ENCODE measurements around the gene KIF2C. TPM values are rescaled to one million over a fixed set of nuclear protein-coding genes. Genes with fewer than 3 reads are reported as not detected.

KIF2C gene
- total RNA-seq, 2 experiments from 2014 or later = 0.64 to 0.82 TPM

DNA sequence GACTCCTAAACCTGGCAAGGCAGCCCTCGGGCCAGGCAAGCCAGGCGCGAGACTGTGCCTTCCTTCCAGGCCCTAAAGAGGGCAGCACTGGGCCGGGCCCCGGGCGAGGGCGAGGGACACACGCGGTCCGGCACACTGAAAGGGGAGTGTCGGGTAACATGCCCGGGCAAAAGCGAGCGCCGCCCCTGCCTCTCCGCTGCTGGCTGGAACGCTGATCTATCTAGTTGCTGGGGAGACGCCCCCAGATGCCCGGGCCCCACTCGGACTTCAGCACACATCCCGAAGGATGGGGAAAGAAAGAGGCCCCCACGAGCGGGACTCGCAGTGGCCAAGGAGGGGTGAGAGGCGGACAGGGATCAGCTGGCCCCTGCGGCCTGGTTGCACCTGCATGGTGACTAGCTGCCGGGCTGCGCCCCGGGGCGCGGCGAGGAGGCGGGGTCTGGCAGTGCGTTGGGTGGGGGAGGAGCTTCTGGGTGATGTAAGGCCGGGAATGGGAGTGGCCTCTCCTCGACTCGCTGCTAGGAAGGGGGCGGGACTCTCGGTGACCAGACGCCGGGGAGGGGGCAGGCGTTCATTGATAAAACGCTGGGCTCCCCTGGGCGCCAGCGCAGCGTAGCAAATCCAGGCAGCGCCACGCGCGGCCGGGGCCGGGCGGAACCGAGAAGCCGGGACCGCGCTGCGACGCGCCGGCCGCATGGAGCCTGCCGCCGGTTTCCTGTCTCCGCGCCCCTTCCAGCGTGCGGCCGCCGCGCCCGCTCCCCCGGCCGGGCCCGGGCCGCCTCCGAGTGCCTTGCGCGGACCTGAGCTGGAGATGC, 60.3 kb downstream of the KIF2C start, which contains the start of gene PLK3:
Gene PLK3 (plus strand): TSS at position 608 of the 815 bp plus-strand sequence. CDS start 87 bp downstream, at position 695.
- Mint-ChIP-seq H3K9me3 (no peaks in the 10 kb centered on the region), H3K4me3 (peak within 1 kb of the TSS; percentile 99), H3K4me1 (ENCODE audit: low read depth) (peaks cover 39% of the 10 kb centered on the region), H3K27me3 (no peaks in the 10 kb centered on the region), H3K36me3 (ENCODE audit: low read depth) (peaks cover 51% of the 10 kb centered on the region), H3K27ac (peak within 1 kb of the TSS; percentile 86)
- peak within 1 kb of the TSS; percentile 88 to 98 for H3K27ac ChIP-seq (ENCODE audit: low read depth in 1 of 2, low read length in 2 of 2)
- DNase-seq (peak; percentile 97 to 100 (median 98)), ATAC-seq (ENCODE audit: poor library complexity) (peak; percentile 77)
- CTCF ChIA-PET = interaction anchor here (0.5 to 2.5 kb wide), 18 partner anchors 10 to 869 kb away, joined by 3 to 49 read pairs (median 4); partner anchors contain the start of genes ARMH1, BEST4, BTBD19 and CCDC163
- POLR2A ChIA-PET = interaction anchor here (0.6 to 16.3 kb wide), 29 partner anchors 10 to 887 kb away, joined by 3 to 599 read pairs (median 7); partner anchors contain the start of genes ARMH1, BEST4, BTBD19 and CCDC163
- H3K4me3 ChIP-seq (ENCODE audit: low read length) = peak within 1 kb of the TSS; percentile 99
- intact Hi-C loops (cut with DNase I, micrococcal nuclease) = loop anchor here (2.0 to 10.0 kb wide), 8 partner anchors 13 to 785 kb away; partner anchors contain the start of genes NASP (in 2 of the 2), EIF2B3 (in 1 of the 2), HECTD3 (in 1 of the 2) and UROD (in 1 of the 2)
- H3K36me3 ChIP-seq (ENCODE audit: insufficient read depth, low read length) = peaks cover 30% of the 10 kb centered on the region
- peaks cover 48% of the 10 kb centered on the region for H3K4me1 ChIP-seq (ENCODE audit: insufficient read depth, low read length)
- no peaks in the 10 kb centered on the region for H3K27me3 ChIP-seq (ENCODE audit: control insufficient read depth in 1 of 2, insufficient read depth in 2 of 2, low read length in 2 of 2)
- H3K9me3 ChIP-seq (ENCODE audit: control insufficient read depth in 1 of 2, insufficient read depth in 1 of 2, low read length in 2 of 2) = no peaks in the 10 kb centered on the region
- TF ChIP-seq, protein P1, sequence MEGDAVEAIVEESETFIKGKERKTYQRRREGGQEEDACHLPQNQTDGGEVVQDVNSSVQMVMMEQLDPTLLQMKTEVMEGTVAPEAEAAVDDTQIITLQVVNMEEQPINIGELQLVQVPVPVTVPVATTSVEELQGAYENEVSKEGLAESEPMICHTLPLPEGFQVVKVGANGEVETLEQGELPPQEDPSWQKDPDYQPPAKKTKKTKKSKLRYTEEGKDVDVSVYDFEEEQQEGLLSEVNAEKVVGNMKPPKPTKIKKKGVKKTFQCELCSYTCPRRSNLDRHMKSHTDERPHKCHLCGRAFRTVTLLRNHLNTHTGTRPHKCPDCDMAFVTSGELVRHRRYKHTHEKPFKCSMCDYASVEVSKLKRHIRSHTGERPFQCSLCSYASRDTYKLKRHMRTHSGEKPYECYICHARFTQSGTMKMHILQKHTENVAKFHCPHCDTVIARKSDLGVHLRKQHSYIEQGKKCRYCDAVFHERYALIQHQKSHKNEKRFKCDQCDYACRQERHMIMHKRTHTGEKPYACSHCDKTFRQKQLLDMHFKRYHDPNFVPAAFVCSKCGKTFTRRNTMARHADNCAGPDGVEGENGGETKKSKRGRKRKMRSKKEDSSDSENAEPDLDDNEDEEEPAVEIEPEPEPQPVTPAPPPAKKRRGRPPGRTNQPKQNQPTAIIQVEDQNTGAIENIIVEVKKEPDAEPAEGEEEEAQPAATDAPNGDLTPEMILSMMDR (IDR thresholded peaks at IDR 0.05) = peak; percentile 79

DNA sequence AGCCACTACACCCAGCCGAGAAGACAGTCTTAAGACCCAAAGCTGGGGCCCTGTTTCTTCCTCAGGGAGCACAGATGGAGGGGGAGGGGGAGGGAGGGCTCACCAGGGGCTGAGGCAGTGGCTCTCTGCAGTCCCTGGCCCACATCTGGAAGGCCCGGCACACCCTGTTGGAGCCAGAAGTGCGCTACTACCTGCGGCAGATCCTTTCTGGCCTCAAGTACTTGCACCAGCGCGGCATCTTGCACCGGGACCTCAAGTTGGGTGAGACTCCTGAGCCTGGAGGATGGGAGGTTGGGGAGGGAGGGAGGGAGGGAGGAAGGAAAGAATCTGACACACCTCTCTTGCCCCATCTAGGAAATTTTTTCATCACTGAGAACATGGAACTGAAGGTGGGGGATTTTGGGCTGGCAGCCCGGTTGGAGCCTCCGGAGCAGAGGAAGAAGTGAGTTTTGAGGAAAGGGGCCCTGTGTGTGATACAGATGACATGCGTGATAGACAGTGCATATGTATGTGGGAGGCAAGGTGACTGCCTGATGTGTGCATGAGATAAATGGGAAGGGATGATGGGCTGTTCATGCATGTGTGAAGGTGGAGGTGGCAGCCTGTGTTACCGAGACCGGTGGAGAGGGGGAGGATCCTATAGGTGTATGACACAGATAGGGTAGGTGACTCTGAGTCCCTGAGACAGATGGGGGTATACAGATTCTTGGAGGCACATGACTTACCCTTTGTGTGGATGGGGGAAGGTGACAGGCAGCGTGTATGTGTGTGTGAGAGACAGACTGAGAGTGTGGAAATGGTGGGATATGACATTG, 62.1 kb downstream of the KIF2C start:
- Histone ChIP-seq H3K27me3 (ENCODE audit: control insufficient read depth in 1 of 2, insufficient read depth in 2 of 2, low read length in 2 of 2) (no peaks in the 10 kb centered on the region), H3K36me3 (ENCODE audit: insufficient read depth, low read length) (peaks cover 44% of the 10 kb centered on the region), H3K4me3 (ENCODE audit: low read length) (peak overlapping the region; percentile 99), H3K4me1 (ENCODE audit: insufficient read depth, low read length) (peaks cover 64% of the 10 kb centered on the region), H3K9me3 (ENCODE audit: control insufficient read depth in 1 of 2, insufficient read depth in 1 of 2, low read length in 2 of 2) (peaks cover 0 to 4% of the 10 kb centered on the region in 2 experiments), H3K27ac (ENCODE audit: low read depth in 1 of 2, low read length in 2 of 2) (peak overlapping the region; percentile 65 to 72)
- DNase-seq (peak in 5 of 14 experiments; percentile 43 to 64 (median 58)), ATAC-seq (ENCODE audit: poor library complexity) (peak; percentile 16)
- H3K4me1 Mint-ChIP-seq (ENCODE audit: low read depth) = peaks cover 45% of the 10 kb centered on the region
- intact Hi-C loops (cut with DNase I, micrococcal nuclease) = loop anchor here (1.0 to 10.0 kb wide), 6 partner anchors 15 to 783 kb away; partner anchors contain the start of genes NASP (in 2 of the 2), EIF2B3 (in 1 of the 2), HECTD3 (in 1 of the 2) and UROD (in 1 of the 2)
- H3K4me3 Mint-ChIP-seq = peak overlapping the region; percentile 92
- H3K27me3 Mint-ChIP-seq = no peaks in the 10 kb centered on the region
- H3K27ac Mint-ChIP-seq = peak overlapping the region; percentile 86
- TF ChIP-seq, protein P1 (IDR thresholded peaks at IDR 0.05) = no peak
- ChIA-PET POLR2A (interaction anchor here (1.3 to 16.3 kb wide), 11 partner anchors 10 to 689 kb away, joined by 3 to 599 read pairs (median 38); partner anchors contain the start of genes BTBD19, HECTD3, MUTYH and RNU5D-1), CTCF (interaction anchor here (0.7 to 1.9 kb wide), 2 partner anchors 8 to 18 kb away, joined by 4 to 36 read pairs; partner anchors contain the start of gene BTBD19)
- H3K9me3 Mint-ChIP-seq = no peaks in the 10 kb centered on the region
- peaks cover 63% of the 10 kb centered on the region for H3K36me3 Mint-ChIP-seq (ENCODE audit: low read depth)
